SKM-1 treated with dmso at 0.1 percent for 144 hours (cell line): ENCODE data around the gene IL18R1.
A peak's percentile ranks its signal among the peaks of the same experiment; 100 is the strongest.

Experiments used
- DNase-seq: peaks from one replicate; lab custom pipeline; 2025; ENCODE audit not compliant: unreplicated experiment; lab: John Stamatoyannopoulos, UW

Gene IL18R1

DNA sequence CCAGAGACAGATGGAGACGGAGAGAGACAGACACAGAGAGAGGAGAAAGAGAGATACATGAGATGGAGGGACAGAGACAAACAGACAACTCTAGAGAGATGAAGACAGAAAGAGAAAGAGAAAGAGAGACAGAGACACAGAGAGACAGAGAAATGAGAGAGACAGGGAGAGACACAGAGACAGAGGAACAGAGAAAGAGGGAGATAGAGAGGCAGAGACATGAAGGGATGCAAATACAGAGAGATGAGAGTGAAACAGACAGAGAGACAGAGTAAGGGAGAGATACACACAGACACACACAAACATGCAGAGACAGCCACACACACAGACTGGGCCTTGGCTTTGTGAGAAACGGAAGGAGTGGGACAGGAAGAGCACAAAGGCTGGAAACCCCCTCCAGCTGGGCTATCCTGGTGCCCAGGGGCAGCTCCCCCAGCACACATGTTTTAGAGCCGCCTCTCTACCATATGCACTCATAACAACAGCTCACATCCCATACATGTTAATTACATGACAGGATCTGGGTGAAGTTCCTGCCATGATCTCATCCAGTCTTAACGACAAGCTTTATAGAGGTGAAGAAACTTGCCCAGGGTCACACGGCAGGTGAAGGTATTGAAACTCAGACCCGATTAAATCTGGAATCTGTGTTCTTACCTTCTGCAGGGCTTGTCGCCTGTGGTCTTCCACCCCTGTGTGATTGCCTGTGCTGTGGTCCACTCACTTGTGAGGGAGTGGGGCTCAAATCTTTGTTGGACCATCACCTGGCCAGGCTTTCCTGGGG is 32.4 kb downstream of the IL18R1 start:
- no peak for DNase-seq

DNA sequence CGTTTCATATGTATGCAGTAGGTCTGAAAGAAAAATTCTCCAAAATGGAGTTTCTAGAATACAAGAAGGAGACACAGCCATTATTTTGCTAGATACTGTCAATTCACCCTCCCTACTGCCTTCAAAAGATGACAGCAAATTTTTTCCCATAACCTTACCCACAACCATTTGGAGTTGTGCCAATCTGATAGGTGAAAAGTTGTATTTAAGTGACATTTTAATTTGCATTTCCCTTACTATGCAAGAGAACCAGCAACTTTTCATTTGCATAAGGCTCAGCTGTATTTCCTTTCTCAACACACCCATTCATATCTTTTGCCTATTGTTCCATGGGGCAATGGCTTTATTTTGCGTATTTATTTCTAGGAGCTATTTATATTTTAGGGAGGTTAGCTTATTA is 36.0 kb downstream of the IL18R1 start:
- DNase-seq: no peak

DNA sequence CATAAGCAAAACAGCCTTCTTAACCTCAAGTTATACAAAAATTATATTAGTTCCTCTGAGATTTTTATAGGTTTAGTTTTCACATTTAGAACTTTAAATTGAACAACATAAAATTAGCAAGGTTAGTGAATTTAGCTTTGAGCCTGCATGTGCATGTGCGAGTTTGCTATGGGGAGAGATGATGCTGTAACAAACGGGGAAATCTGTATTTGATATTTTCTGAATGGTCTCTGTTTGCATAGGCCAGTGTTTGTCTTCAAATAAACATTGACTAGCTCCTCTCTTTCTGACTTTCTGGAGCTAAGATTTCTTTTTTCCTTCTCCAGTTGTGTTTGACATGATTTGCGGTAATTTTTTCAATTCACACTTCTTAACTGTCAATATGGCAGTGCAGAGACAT is 36.5 kb downstream of the IL18R1 start:
- DNase-seq: no peak

DNA sequence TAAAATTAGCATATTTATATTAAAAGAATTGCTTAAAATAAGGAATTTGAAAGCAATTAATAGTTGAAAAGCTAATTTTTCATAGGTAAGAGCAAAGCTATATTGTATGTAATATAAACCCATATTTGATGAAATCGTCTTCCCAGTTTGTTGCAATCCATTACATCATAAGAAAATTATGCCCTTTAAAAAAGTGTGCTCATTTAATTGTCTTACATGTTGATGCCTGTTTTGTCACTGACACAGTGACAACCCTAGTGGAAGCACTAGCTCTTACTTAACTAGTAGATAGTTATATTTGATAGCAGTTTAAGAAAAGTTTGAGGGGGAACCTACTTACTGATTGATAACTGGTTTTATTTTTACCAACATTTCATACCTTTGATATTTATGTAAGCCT is 37.3 kb downstream of the IL18R1 start:
- no peak for DNase-seq

DNA sequence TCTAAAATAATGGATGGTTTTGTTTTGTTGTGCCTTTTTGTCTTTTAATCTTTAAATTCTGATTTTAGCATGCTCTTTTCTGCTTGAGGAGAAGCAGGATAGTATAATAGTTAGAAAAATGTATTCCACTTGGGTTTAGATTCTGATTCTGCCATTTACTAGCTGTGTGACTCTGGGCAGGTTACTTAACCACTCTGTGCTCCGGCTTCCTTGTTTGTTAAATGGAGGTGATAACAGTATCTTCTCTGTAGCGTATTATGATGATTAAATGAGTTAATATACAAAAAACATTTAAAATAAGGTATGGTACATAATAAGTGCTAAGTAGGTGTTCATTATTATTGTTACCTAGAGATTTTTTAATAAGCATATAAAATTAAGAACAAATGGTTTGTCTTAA is 40.4 kb downstream of the IL18R1 start:
- no peak for DNase-seq

DNA sequence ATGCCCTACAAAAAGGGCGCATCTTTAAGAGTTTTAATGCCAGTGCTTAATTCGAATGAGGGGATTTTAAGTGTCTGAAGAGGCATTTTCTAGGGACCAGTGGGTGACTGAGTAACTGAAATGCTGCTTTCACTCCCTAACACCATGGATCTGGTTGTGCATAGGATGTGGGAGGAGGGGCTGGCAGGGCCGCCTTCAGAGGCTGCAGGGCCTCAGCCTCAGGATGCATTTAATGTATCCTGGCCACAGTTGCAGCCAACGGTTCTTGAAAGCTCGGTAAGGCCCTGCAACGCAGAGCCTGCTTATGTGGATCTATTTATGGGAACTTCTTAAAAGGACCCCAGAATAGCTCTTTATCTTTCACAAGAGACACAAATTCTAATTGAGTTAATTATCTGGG is 41.6 kb downstream of the IL18R1 start:
- DNase-seq: no peak

- no peak for DNase-seq
Observed at GRCh38 chr2:102399499-102400141, 44.0 kb downstream of the IL18R1 start.

- no peak for DNase-seq
Observed at GRCh38 chr2:102401456-102401855, 45.9 kb downstream of the IL18R1 start.

DNA sequence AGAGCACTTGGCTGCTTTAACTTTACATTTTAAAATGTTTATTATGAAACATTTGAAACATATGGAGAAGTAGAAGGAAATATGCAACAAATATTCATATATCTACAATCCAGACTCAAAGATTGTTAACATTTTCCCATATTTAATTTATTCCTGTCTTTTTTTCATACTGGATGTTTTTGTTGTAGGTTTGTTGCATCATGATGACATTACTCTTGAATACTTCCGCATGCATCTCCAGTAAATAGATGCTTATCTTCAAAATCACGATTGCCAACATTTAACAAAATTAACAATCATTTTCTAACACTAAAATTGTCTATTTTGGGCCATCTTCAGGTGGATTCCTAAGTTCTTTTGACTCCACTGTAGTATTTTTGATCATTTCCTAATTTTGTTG is 46.3 kb downstream of the IL18R1 start:
- DNase-seq: no peak

GRCh38 chr2:102410952-102411351 is 55.4 kb downstream of the IL18R1 start:
- no peak for DNase-seq

- DNase-seq: no peak
Observed at GRCh38 chr2:102412199-102412598, 56.6 kb downstream of the IL18R1 start.

GRCh38 chr2:102417946-102418345 is 62.4 kb downstream of the IL18R1 start:
- no peak for DNase-seq

GRCh38 chr2:102418421-102418961 is 62.9 kb downstream of the IL18R1 start:
- peak; percentile 91 for DNase-seq

- no peak for DNase-seq
Observed at GRCh38 chr2:102420290-102420689, 64.7 kb downstream of the IL18R1 start.

GRCh38 chr2:102421890-102422759 is 66.5 kb downstream of the IL18R1 start:
- no peak for DNase-seq

DNA sequence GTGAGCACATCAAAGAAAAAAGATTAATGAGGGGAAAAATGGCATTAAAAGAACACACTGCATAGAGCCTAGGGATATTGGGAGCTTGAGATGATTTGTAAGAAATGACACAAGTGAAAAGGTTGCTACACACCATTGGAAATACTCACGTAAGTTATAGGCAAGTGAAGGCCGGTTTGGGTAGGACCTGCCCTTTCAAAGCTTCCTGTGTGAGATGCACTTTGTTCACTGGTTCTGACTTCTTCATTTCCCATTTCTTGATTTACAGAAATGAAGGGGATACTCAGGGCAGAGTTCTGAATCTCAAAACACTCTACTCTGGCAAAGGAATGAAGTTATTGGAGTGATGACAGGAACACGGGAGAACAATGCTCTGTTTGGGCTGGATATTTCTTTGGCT is 67.3 kb downstream of the IL18R1 start, which contains the start of gene IL18RAP:
IL18RAP (plus strand) TSS at position 251 of the 400 bp plus-strand sequence; CDS start at position 369, 118 bp downstream.
- DNase-seq: peak; percentile 19

DNA sequence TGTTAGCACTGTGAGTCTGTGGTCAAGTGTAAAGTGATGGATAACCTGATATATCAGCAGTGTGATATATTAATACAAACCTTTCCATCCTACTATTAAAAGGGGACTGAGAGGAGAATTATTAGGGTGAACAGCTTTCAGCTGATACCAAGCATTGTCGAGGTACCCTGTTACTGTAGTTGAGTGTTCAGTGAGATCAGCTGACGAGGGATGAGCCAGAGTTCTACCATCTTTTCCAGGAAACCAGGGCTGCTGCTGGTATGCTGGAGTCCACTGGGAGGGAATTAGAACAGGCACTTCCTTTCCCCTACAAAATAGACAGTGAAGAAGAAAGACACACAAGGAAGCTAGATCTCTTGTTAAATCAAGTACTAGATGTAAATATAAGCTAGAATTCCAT is 67.8 kb downstream of the IL18R1 start:
- DNase-seq: no peak

- peak; percentile 80 for DNase-seq
Observed at GRCh38 chr2:102424754-102425153, 69.2 kb downstream of the IL18R1 start.

DNA sequence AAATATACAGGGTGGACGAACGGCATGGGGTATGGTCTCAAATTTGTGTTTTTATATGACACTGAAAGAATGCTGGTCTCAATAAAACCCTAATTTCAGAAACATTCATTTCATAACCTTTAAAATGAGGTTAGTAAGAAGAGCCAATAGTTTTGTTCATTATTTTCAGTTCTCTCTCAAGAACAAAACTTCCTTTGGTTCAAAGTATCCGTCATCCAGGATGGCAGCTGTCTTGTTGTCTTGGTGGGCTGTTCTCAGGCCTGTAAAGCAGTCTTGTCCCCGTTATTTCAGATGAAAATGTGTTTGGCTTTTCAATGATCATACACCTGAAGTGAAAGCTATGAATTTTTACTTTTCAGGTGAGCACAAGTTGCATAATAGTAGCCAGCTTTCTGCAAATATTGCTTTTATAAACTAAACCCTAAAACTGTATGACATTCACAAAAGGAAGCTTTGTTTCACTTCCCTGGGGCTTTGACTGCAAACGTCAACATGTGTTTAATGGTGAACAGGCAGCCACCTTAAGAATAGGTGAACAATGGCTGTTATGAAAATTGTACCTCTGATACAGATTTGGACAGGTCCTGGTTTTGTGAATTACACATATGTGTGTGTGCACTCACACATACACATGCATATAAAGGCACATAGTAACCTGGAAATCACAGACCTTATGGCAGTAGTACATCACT is 70.0 kb downstream of the IL18R1 start:
- no peak for DNase-seq

DNA sequence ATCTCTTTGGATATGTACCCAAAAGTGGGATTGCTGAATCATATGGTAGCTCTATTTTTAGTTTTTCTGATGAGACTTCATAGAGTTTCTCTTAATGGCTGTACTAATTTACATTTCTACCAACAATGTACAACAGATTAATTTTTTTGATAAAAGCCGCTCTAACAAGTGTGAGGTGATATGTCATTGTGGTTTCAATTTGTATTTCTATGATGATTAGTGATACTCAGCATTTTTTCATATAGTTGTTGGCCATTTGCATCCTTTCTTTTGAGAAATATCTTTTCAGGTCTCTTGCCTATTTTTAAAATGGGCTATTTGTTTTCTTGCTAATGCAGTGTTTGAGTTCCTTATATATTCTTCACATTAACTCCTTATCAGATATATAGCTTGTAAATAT is 71.7 kb downstream of the IL18R1 start:
- DNase-seq: no peak

DNA sequence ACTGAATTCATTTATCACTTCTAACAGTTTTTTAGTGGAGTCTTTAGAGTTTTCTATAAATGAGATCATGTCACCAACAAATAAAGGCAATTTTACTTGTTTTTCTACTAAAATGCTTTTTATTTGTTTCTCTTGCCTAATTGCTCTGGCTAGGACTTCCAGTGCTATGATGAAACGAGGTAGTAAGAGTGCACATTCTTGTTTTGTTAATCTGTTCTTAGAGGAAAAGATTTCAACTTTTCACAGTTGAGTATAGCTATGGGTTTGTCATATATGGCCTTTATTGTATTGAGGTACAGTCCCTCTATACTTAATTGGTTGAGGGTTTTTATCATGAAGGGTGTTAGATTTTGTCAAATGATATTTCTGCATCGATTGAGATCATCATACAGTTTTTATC is 73.0 kb downstream of the IL18R1 start:
- DNase-seq: no peak
